GM19193 (cell line): ENCODE data around the gene NSD2.

Experiments used
- POLR2A ChIP-seq: IDR thresholded peaks from 4 replicates; pipeline ENCODE4 v1.6.1; 2011; ENCODE audit not compliant: insufficient read depth, insufficient read length; ENCODE audit errors: extremely low read depth

The NSD2 gene

GRCh38 chr4:1938027-1938426 is 66.8 kb downstream of the NSD2 start:
- TF ChIP-seq POLR2A = no peak

- no peak for TF ChIP-seq POLR2A
Measured at GRCh38 chr4:1939664-1940509, 68.7 kb downstream of the NSD2 start.

GRCh38 chr4:1940566-1940965 is 69.4 kb downstream of the NSD2 start:
- TF ChIP-seq POLR2A = no peak

GRCh38 chr4:1943928-1944327 is 72.7 kb downstream of the NSD2 start:
- no peak for TF ChIP-seq POLR2A

- no peak for TF ChIP-seq POLR2A
Measured at GRCh38 chr4:1945124-1945895, 74.1 kb downstream of the NSD2 start.

GRCh38 chr4:1945912-1946311 is 74.7 kb downstream of the NSD2 start:
- TF ChIP-seq POLR2A = no peak

- no peak for TF ChIP-seq POLR2A
Measured at GRCh38 chr4:1948232-1948631, 77.0 kb downstream of the NSD2 start.

- TF ChIP-seq POLR2A = no peak
Measured at GRCh38 chr4:1948892-1949436, 77.8 kb downstream of the NSD2 start.

- TF ChIP-seq POLR2A = no peak
Measured at GRCh38 chr4:1950369-1950768, 79.2 kb downstream of the NSD2 start.

GRCh38 chr4:1952058-1952700 is 81.0 kb downstream of the NSD2 start:
- TF ChIP-seq POLR2A = no peak

GRCh38 chr4:1952719-1953118 is 81.5 kb downstream of the NSD2 start:
- no peak for TF ChIP-seq POLR2A

GRCh38 chr4:1953335-1953734 is 82.1 kb downstream of the NSD2 start:
- no peak for TF ChIP-seq POLR2A

- TF ChIP-seq POLR2A = no peak
Measured at GRCh38 chr4:1956631-1957030, 85.4 kb downstream of the NSD2 start.

GRCh38 chr4:1958276-1959103 is 87.3 kb downstream of the NSD2 start:
- TF ChIP-seq POLR2A = no peak

- TF ChIP-seq POLR2A = no peak
Measured at GRCh38 chr4:1959104-1959384, 87.9 kb downstream of the NSD2 start.

GRCh38 chr4:1960170-1960825 is 89.1 kb downstream of the NSD2 start:
- TF ChIP-seq POLR2A = no peak
